ENCODE results near the gene UBQLN4. TPM values are rescaled to one million over a fixed set of nuclear protein-coding genes. Genes with fewer than 3 reads are reported as not detected.

The UBQLN4 gene
- total and polyA plus RNA-seq, 2 of the 4 experiments (the other 2 are of a cell fraction): 8.8 to 21.6 TPM

DNA sequence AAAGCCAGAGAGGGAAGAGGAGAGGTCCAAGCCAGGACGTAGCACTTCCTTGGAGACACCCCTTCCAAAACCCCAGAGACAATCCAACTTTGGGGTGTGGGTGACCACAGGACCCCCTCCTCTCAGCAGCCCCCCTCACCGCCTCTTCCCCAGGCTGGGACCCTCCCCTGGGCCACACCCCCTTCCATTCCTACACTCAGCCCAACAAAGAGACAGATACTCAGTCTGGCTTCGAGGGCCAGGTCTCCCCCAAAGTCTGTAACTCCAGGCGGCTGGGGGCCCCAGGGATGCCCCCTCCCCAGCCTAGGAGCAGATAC, 27.2 kb upstream of the UBQLN4 start:
- H3K27me3 ChIP-seq (ENCODE audit: control insufficient read depth, insufficient read depth, low read length): no peaks in the 10 kb centered on the region
- H2BK5ac ChIP-seq (ENCODE audit: low read depth, low read length, poor library complexity, severe bottlenecking): no peak overlapping the region
- no peak overlapping the region for H2BK15ac ChIP-seq (ENCODE audit: low read depth, low read length)
- peak overlapping the region; percentile 76 to 91; a peak in 3 of 4 replicates for H4K8ac ChIP-seq (ENCODE audit: low read depth in 2 of 2, low read length in 2 of 2)
- H3K27ac ChIP-seq (ENCODE audit: insufficient read depth, low read length): peak overlapping the region; percentile 91
- H3K4me2 ChIP-seq (ENCODE audit: low read depth, low read length): peak overlapping the region; percentile 92
- in situ Hi-C loops (cut with MboI; ENCODE audit: low sequenced_read_pairs) (no loop called here), dilution Hi-C loops (cut with HindIII; ENCODE audit: low sequenced_read_pairs, unreplicated experiment) (no loop called here), intact Hi-C loops (cut with micrococcal nuclease) (no loop called here)
- ChIA-PET POLR2A (ENCODE audit: unreplicated experiment) (no interaction called here), CTCF (interaction anchor here (0.6 kb wide), 1 partner anchor 20 kb away, joined by 4 read pairs; no protein-coding TSS in a partner anchor)
- H3K56ac ChIP-seq (ENCODE audit: extremely low read depth, insufficient read depth, low read length): peak overlapping the region; percentile 71; the same call in 1 of the 2 replicates
- ATAC-seq (ENCODE audit: low read depth) (peak; percentile 4), DNase-seq (no peak)
- H3K9ac ChIP-seq (ENCODE audit: low read depth, low read length): peak overlapping the region; percentile 94
- H3K23ac ChIP-seq (ENCODE audit: low read depth, low read length): peak overlapping the region; percentile 46; the same call in 1 of the 2 replicates
- H3K9me3 ChIP-seq (ENCODE audit: control insufficient read depth, insufficient read depth, low read length): no peaks in the 10 kb centered on the region
- peak overlapping the region; percentile 87 for H4K91ac ChIP-seq (ENCODE audit: insufficient read depth, low read depth, low read length)
- peak overlapping the region; percentile 87 for H2AFZ ChIP-seq (replicated peaks; ENCODE audit: low read length, poor library complexity)
- H2AK9ac ChIP-seq (replicated peaks; ENCODE audit: low read depth, low read length, poor library complexity): peak overlapping the region; percentile 98
- no peak overlapping the region for H2BK20ac ChIP-seq (ENCODE audit: low read depth, low read length)
- H4K20me1 ChIP-seq (ENCODE audit: insufficient read depth, low read length): peaks cover 24% of the 10 kb centered on the region
- BruUV-seq (replicated peaks): no TSS peak
- H3K79me1 ChIP-seq (ENCODE audit: low read depth in 1 of 2, low read length in 2 of 2): peaks cover 34 to 89% of the 10 kb centered on the region in 2 experiments
- peaks cover 10% of the 10 kb centered on the region for H3K9me1 ChIP-seq (ENCODE audit: insufficient read depth, low read length)
- peaks cover 20% of the 10 kb centered on the region for H3K36me3 ChIP-seq (ENCODE audit: control insufficient read depth, insufficient read depth, low read length)
- H4K5ac ChIP-seq (ENCODE audit: low read depth, low read length): peak overlapping the region; percentile 35; the same call in 1 of the 2 replicates
- peaks cover 18% of the 10 kb centered on the region for H3K4me1 ChIP-seq (ENCODE audit: control insufficient read depth, insufficient read depth, low read length)
- peak overlapping the region; percentile 89 for H3K14ac ChIP-seq (replicated peaks; ENCODE audit: low read depth, low read length)
- 0% methylated on average over 1 of the region's 4 CpGs; no CpG with 5 or more reads in 1 of the 2 experiments for WGBS, 2 experiments (ENCODE audit: extremely low coverage in 2 of 2, insufficient read length in 1 of 2)
- H3K4me3 ChIP-seq (ENCODE audit: insufficient read depth, low read depth, low read length): peak overlapping the region; percentile 71
- no peak overlapping the region; the same call in 1 of the 2 replicates for H3K18ac ChIP-seq (ENCODE audit: low read depth, low read length)
- H2BK120ac ChIP-seq (ENCODE audit: low read depth, low read length): peak overlapping the region; percentile 19; the same call in 1 of the 2 replicates
- TF ChIP-seq RAD21 (IDR thresholded peaks at IDR 0.05; ENCODE audit: low read length) (no peak), CEBPB (IDR thresholded peaks at IDR 0.05; ENCODE audit: low read depth, low read length) (no peak), NFE2L2 (IDR thresholded peaks at IDR 0.05; ENCODE audit: low read depth, low read length) (no peak), MAFK (IDR thresholded peaks at IDR 0.05; ENCODE audit: low read depth, low read length) (no peak), FOS (IDR thresholded peaks at IDR 0.05; ENCODE audit: low read depth, low read length) (no peak), MAZ (IDR thresholded peaks at IDR 0.05; ENCODE audit: borderline replicate concordance, low read depth, low read length) (no peak), CHD1 (IDR thresholded peaks at IDR 0.05; ENCODE audit: low read depth, low read length) (no peak), RCOR1 (IDR thresholded peaks at IDR 0.05; ENCODE audit: insufficient replicate concordance, low read length) (no peak), POLR2A (IDR thresholded peaks at IDR 0.05; ENCODE audit: low read depth, low read length) (no peak), BHLHE40 (IDR thresholded peaks at IDR 0.05; ENCODE audit: low read depth, low read length) (no peak)
- TF ChIP-seq, protein P1, sequence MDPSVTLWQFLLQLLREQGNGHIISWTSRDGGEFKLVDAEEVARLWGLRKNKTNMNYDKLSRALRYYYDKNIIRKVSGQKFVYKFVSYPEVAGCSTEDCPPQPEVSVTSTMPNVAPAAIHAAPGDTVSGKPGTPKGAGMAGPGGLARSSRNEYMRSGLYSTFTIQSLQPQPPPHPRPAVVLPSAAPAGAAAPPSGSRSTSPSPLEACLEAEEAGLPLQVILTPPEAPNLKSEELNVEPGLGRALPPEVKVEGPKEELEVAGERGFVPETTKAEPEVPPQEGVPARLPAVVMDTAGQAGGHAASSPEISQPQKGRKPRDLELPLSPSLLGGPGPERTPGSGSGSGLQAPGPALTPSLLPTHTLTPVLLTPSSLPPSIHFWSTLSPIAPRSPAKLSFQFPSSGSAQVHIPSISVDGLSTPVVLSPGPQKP (IDR thresholded peaks at IDR 0.05; ENCODE audit: borderline replicate concordance, low read depth, low read length): no peak
- TF ChIP-seq, protein P2, sequence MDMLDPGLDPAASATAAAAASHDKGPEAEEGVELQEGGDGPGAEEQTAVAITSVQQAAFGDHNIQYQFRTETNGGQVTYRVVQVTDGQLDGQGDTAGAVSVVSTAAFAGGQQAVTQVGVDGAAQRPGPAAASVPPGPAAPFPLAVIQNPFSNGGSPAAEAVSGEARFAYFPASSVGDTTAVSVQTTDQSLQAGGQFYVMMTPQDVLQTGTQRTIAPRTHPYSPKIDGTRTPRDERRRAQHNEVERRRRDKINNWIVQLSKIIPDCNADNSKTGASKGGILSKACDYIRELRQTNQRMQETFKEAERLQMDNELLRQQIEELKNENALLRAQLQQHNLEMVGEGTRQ (IDR thresholded peaks at IDR 0.05; ENCODE audit: low read depth, low read length): no peak
- TF ChIP-seq, protein P3, sequence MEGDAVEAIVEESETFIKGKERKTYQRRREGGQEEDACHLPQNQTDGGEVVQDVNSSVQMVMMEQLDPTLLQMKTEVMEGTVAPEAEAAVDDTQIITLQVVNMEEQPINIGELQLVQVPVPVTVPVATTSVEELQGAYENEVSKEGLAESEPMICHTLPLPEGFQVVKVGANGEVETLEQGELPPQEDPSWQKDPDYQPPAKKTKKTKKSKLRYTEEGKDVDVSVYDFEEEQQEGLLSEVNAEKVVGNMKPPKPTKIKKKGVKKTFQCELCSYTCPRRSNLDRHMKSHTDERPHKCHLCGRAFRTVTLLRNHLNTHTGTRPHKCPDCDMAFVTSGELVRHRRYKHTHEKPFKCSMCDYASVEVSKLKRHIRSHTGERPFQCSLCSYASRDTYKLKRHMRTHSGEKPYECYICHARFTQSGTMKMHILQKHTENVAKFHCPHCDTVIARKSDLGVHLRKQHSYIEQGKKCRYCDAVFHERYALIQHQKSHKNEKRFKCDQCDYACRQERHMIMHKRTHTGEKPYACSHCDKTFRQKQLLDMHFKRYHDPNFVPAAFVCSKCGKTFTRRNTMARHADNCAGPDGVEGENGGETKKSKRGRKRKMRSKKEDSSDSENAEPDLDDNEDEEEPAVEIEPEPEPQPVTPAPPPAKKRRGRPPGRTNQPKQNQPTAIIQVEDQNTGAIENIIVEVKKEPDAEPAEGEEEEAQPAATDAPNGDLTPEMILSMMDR (conservative IDR thresholded peaks at IDR 0.05; ENCODE audit: low read depth, low read length): no peak
- H2AK5ac ChIP-seq (ENCODE audit: low read depth, low read length): peak overlapping the region; percentile 96
- peak overlapping the region; percentile 89 for H3K4ac ChIP-seq (ENCODE audit: low read depth, low read length)
